Stomach (tissue), 4 donors: ENCODE measurements around the gene FANK1.
"Not testable (repeated sequence)": the region's sequence is repeated elsewhere in the genome, so short reads cannot be mapped to it uniquely, and the experiment has no call there.

Source experiments
- CTCF ChIP-seq, 7 experiments: fragments of 450-650 bp in 4 of 7; fragments of 200-600 bp in 3 of 7; sonication (generic) in 3 of 7; IDR thresholded peaks; one replicate each; pipeline ENCODE4 v1.5.1; 2016 to 2019; ENCODE audit warnings: antibody characterized with exemption in 7 of 7, control low read depth in 2 of 7, mild to moderate bottlenecking in 1 of 7
- EP300 ChIP-seq: sonication (generic); formaldehyde crosslinking; IDR thresholded peaks from one replicate; pipeline ENCODE4 v1.6.1; 2017; ENCODE audit warnings: antibody characterized with exemption
- POLR2A ChIP-seq, 4 donors: fragments of 450-650 bp; IDR thresholded peaks; one replicate each; pipeline ENCODE4 v1.6.1; 2016; ENCODE audit warnings: antibody characterized with exemption in 4 of 4, control low read depth in 2 of 4, mild to moderate bottlenecking in 1 of 4, moderate library complexity in 1 of 4
- POLR2AphosphoS5 ChIP-seq, 3 donors: sonication (generic); formaldehyde crosslinking; IDR thresholded peaks; one replicate each; pipeline ENCODE4 v1.6.1; 2016; ENCODE audit warnings: antibody characterized with exemption in 3 of 3

- not testable (repeated sequence) for TF ChIP-seq EP300; POLR2AphosphoS5 (IDR thresholded peaks at IDR 0.05); CTCF (IDR thresholded peaks at IDR 0.05); POLR2A (IDR thresholded peaks at IDR 0.05)
Observed at GRCh38 chr10:125908813-125909212, 12.4 kb downstream of the FANK1 start.
